Fibroblast of lung (primary cell): ENCODE data around the gene BBX.

Source experiments
- CTCF ChIP-seq, 2 donors: IDR thresholded peaks in 1 of 2; conservative IDR thresholded peaks in 1 of 2; 1 replicate in 1 of 2; 2 replicates in 1 of 2; pipeline ENCODE4 v1.5.1; 2011 to 2012; ENCODE audit warnings: low read length in 2 of 2, control low read depth in 1 of 2, inconsistent platforms in 1 of 2, low read depth in 1 of 2, mild to moderate bottlenecking in 1 of 2
- EZH2 ChIP-seq: IDR thresholded peaks from 2 replicates; pipeline ENCODE4 v1.5.1; 2012; ENCODE audit warnings: low read length, control low read depth, mild to moderate bottlenecking; ENCODE audit errors: missing control alignments

GRCh38 chr3:107476462-107476861 is 46.3 kb upstream of the BBX start:
- TF ChIP-seq CTCF (conservative IDR thresholded peaks at IDR 0.05 in 1 of 2, IDR thresholded peaks at IDR 0.05 in 1 of 2; ENCODE audit: low read depth in 1 of 2, low read length in 2 of 2) (no peak), EZH2 (no peak)
